Left ventricle myocardium inferior (tissue), 1 donor: ENCODE results near the gene RBM14. TPM values are rescaled to one million over a fixed set of nuclear protein-coding genes. Genes with fewer than 3 reads are reported as not detected.

Experiments used
- DNase-seq: peaks from one replicate; pipeline ENCODE4 v3.0.0-alpha.2; 2020
- H3K27ac ChIP-seq: fragments of 200-600 bp; replicated peaks from 2 replicates; pipeline ENCODE4 v1.8.0; 2021
- H3K27me3 ChIP-seq: fragments of 200-600 bp; 2 replicates; pipeline ENCODE4 v1.8.0; 2021; ENCODE audit warnings: low read depth
- H3K36me3 ChIP-seq: fragments of 200-600 bp; 2 replicates; pipeline ENCODE4 v1.8.0; 2021
- H3K4me1 ChIP-seq: fragments of 200-600 bp; 2 replicates; pipeline ENCODE4 v1.8.0; 2021
- H3K4me3 ChIP-seq: fragments of 200-600 bp; 2 replicates; pipeline ENCODE4 v1.8.0; 2021; ENCODE audit warnings: mild to moderate bottlenecking, moderate library complexity
- H3K9me3 ChIP-seq: fragments of 200-600 bp; replicated peaks from 2 replicates; pipeline ENCODE4 v1.8.0; 2021
- intact Hi-C: fragments of 100-400 bp; cut with micrococcal nuclease; formaldehyde crosslinking; loops from one replicate; pipeline ENCODE4 v1.11.0; 2022
- total RNA-seq: library from RNA; stranded (reverse); fragmentation: NEBNext Ultra II Directional; extraction: Animal tissue kit (Norgen Biotek cat#: 25700); gene quantifications from one replicate; pipeline ENCODE4 v1.2.1, GENCODE V29; 2021
- TF ChIP-seq, protein P1 (sequence below): fragments of 200-600 bp; IDR thresholded peaks from 2 replicates; pipeline ENCODE4 v1.8.0; 2021; ENCODE audit warnings: antibody characterized with exemption, mild to moderate bottlenecking, borderline replicate concordance
- donor health status: DM: no; HTN: yes; CAD: no; lungs with severe emphysema.

RBM14 gene
- total RNA-seq, 1 donor from 2014 or later, result 37.9 TPM

DNA sequence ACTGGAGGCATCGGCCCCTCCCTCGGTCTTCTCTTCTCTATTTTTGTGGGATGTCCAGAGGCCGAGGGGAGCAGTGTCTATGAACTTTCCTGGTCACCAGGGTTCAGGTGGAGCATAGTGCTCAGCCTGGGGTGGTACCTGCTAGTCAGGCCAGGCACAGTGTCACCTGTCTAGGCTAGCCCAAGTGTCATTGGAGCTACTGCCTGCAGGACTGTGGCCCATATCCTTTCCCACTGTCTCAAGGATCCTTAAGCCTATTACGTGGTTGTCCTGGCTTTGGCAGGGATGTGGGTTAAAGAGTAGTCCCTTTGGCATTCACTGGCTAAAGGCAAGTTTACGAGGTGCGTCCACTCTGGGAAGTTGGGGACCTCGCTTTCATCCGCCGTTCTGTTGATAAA is 9.3 kb downstream of the RBM14 start:
- H3K4me1 ChIP-seq, result peaks cover 73% of the 10 kb centered on the region
- no peaks in the 10 kb centered on the region for H3K27me3 ChIP-seq
- H3K36me3 ChIP-seq, result peaks cover 70% of the 10 kb centered on the region
- TF ChIP-seq, protein P1, sequence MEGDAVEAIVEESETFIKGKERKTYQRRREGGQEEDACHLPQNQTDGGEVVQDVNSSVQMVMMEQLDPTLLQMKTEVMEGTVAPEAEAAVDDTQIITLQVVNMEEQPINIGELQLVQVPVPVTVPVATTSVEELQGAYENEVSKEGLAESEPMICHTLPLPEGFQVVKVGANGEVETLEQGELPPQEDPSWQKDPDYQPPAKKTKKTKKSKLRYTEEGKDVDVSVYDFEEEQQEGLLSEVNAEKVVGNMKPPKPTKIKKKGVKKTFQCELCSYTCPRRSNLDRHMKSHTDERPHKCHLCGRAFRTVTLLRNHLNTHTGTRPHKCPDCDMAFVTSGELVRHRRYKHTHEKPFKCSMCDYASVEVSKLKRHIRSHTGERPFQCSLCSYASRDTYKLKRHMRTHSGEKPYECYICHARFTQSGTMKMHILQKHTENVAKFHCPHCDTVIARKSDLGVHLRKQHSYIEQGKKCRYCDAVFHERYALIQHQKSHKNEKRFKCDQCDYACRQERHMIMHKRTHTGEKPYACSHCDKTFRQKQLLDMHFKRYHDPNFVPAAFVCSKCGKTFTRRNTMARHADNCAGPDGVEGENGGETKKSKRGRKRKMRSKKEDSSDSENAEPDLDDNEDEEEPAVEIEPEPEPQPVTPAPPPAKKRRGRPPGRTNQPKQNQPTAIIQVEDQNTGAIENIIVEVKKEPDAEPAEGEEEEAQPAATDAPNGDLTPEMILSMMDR, result no peak
- H3K4me3 ChIP-seq, result no peak overlapping the region
- H3K27ac ChIP-seq, result no peak overlapping the region
- H3K9me3 ChIP-seq, result no peaks in the 10 kb centered on the region
- intact Hi-C loops, result no loop called here
- DNase-seq, result no peak

DNA sequence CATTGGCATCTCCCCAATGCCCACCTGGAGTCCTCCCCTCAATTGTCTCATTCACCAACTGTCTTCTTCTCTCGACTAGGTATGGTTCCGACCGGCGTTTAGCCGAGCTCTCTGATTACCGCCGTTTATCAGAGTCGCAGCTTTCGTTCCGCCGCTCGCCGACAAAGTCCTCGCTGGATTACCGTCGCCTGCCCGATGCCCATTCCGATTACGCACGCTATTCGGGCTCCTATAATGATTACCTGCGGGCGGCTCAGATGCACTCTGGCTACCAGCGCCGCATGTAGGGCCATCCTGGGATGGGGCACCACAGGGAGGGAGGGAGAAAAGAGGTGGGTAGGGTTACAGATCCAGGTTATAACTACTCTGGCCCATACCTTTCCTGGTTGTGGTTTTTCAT is 10.0 kb downstream of the RBM14 start:
- no peak for DNase-seq
- Histone ChIP-seq H3K27me3 (no peaks in the 10 kb centered on the region), H3K27ac (no peak overlapping the region), H3K9me3 (no peaks in the 10 kb centered on the region), H3K4me3 (no peak overlapping the region), H3K4me1 (peaks cover 66% of the 10 kb centered on the region), H3K36me3 (peaks cover 70% of the 10 kb centered on the region)
- TF ChIP-seq, protein P1, result no peak
- intact Hi-C loops, result no loop called here

DNA sequence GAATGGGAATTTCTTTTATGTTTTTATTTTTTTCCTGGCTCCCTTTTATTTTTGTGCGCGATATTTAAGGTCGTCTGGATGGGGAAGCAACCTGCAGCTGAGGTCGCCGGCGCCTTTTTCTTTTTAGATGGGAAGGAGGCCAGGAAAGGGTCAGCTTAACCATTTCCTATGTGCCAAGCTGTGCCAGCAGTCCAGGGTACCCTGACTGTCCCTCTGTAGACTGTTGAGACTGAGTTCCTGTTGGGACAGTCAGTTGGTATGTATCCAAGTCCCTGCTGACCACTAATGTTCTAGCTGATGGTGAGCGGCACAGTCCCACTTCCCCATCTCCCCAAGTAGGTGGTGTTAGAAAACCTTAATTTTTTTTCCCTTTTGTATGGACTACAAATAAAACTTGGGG is 10.5 kb downstream of the RBM14 start:
- peaks cover 70% of the 10 kb centered on the region for H3K36me3 ChIP-seq
- H3K4me1 ChIP-seq, result peaks cover 64% of the 10 kb centered on the region
- H3K9me3 ChIP-seq, result no peaks in the 10 kb centered on the region
- TF ChIP-seq, protein P1, result no peak
- intact Hi-C loops, result no loop called here
- H3K4me3 ChIP-seq, result no peak overlapping the region
- no peak for DNase-seq
- no peaks in the 10 kb centered on the region for H3K27me3 ChIP-seq
- no peak overlapping the region for H3K27ac ChIP-seq

DNA sequence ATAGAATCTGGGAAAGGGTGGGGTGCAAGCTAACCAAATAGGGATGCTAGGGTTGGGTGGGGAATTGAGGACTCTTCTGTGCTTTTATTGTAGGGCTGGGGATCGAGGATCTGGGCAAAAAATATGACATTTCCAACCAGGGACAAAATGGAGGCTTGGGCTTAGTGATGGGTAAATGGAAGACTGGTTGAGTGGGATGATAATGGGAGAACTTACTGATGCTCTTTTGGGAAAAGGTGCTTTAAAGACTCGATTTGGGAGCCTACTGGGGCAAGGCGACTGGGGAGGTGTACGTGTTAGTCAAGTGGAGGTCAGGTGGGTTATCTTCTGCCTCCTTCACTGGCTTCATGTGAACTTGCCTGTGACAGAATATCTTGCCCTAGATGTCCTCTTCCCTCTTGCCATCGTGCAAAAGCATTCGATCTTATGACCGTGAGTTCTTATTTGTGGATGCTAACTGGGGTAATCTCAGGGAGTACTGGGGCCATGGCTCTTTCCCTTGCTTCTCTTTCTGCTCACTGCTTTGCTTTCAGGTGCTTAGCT is 11.7 kb downstream of the RBM14 start:
- Histone ChIP-seq H3K36me3 (peaks cover 69% of the 10 kb centered on the region), H3K4me3 (no peak overlapping the region), H3K27me3 (no peaks in the 10 kb centered on the region), H3K4me1 (peaks cover 59% of the 10 kb centered on the region), H3K9me3 (no peaks in the 10 kb centered on the region), H3K27ac (no peak overlapping the region)
- TF ChIP-seq, protein P1, result no peak
- intact Hi-C loops, result no loop called here
- DNase-seq, result no peak

DNA sequence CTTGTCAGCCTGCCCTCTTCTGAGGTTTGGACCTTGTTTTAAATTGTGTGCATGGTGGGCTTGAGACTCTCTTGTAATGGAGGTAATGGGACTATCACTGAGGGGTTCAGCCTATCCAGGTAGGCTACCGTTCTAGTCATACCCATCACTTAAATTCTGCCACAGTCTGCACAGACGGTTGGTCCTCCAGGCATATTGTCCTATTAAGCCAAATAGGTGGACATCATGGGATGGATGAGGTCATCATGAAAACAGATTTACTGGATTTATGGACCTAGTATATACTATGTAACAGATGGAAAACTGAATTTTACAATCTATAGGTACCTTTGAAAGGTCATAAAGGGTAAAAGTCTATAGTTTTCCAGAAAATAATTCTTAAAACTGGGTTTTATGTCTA is 12.9 kb downstream of the RBM14 start:
- no peak for DNase-seq
- TF ChIP-seq, protein P1, result no peak
- no peaks in the 10 kb centered on the region for H3K27me3 ChIP-seq
- H3K4me3 ChIP-seq, result no peak overlapping the region
- H3K27ac ChIP-seq, result no peak overlapping the region
- peaks cover 63% of the 10 kb centered on the region for H3K36me3 ChIP-seq
- intact Hi-C loops, result no loop called here
- no peaks in the 10 kb centered on the region for H3K9me3 ChIP-seq
- H3K4me1 ChIP-seq, result peaks cover 49% of the 10 kb centered on the region
